Mucosa of descending colon (tissue), 3 donors: ENCODE data around the gene MFAP2. TPM values are rescaled to one million over a fixed set of nuclear protein-coding genes. Genes with fewer than 3 reads are reported as not detected.
A peak's percentile ranks its signal among the peaks of the same experiment; 100 is the strongest.
"Not testable (repeated sequence)": the region's sequence is repeated elsewhere in the genome, so short reads cannot be mapped to it uniquely, and the experiment has no call there.

Experiments used
- ATAC-seq: fragments of 200-7000 bp; cut with Tn5 transposase; one replicate; pipeline ENCODE4 v1.9.1; 2020; ENCODE audit warnings: mild to moderate bottlenecking, moderate library complexity
- DNase-seq, 3 donors: peaks; one replicate each; pipeline ENCODE4 v3.0.0-alpha.2; 2020
- H3K36me3 ChIP-seq: fragments of 200-600 bp; one replicate; pipeline ENCODE4 v1.8.0; 2021; ENCODE audit warnings: low read depth, mild to moderate bottlenecking
- H3K4me1 ChIP-seq: fragments of 200-600 bp; one replicate; pipeline ENCODE4 v1.8.0; 2021; ENCODE audit warnings: low read depth, mild to moderate bottlenecking
- H3K4me3 ChIP-seq: fragments of 200-600 bp; one replicate; pipeline ENCODE4 v1.8.0; 2021; ENCODE audit warnings: mild to moderate bottlenecking
- H3K9me3 ChIP-seq: fragments of 200-600 bp; one replicate; pipeline ENCODE4 v1.8.0; 2021; ENCODE audit warnings: mild to moderate bottlenecking
- intact Hi-C, 2 donors: fragments of 100-400 bp; cut with DNase I in 1 of 2; cut with micrococcal nuclease in 1 of 2; formaldehyde crosslinking; loops; one replicate each; pipeline versions ENCODE4 v1.11.0 to v1.11.1; 2022; cut with DNase I, micrococcal nuclease
- total RNA-seq, 3 donors: library from RNA; stranded (reverse); fragmentation: NEBNext Ultra II Directional in 2 of 3; extraction: Animal tissue kit (Norgen Biotek cat#: 25700) in 2 of 3; gene quantifications; one replicate each; pipeline versions ENCODE4 v1.2.1 to v1.2.4, GENCODE V29; 2021 to 2023
- TF ChIP-seq, protein P1 (sequence below): fragments of 200-600 bp; IDR thresholded peaks from one replicate; pipeline ENCODE4 v1.8.0; 2022; ENCODE audit warnings: antibody characterized with exemption, mild to moderate bottlenecking
- donor health status: DM: no; HTN: no; CAD: no; lungs with moderate emphysema.
- donor health status: DM: no; HTN: no; CAD: no.
- donor health status: DM: no; HTN: yes; CAD: no.

The MFAP2 gene
- total RNA-seq, 3 donors from 2014 or later = 2.4 to 6.3 (median 5.4) TPM

DNA sequence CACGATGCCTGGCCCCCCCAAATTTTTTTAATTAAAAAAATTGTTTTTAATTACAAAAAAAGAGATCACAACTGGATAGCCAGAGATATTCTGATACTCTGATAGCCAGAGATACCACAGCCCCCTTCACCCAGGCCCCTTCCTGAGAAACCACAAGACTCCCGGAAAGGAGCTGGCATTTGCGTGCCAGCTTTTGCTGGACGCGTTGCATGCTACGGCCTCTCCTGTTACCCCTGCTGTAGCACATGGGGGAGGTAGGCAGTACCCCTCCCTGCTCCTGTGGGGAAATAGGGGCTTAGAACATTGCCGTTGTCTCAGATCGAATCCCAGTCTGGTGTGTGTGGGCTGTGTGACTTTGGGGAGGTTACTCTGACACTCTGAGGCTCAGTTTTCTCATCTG is 22.7 kb downstream of the MFAP2 start:
- no peak for DNase-seq
- TF ChIP-seq, protein P1, sequence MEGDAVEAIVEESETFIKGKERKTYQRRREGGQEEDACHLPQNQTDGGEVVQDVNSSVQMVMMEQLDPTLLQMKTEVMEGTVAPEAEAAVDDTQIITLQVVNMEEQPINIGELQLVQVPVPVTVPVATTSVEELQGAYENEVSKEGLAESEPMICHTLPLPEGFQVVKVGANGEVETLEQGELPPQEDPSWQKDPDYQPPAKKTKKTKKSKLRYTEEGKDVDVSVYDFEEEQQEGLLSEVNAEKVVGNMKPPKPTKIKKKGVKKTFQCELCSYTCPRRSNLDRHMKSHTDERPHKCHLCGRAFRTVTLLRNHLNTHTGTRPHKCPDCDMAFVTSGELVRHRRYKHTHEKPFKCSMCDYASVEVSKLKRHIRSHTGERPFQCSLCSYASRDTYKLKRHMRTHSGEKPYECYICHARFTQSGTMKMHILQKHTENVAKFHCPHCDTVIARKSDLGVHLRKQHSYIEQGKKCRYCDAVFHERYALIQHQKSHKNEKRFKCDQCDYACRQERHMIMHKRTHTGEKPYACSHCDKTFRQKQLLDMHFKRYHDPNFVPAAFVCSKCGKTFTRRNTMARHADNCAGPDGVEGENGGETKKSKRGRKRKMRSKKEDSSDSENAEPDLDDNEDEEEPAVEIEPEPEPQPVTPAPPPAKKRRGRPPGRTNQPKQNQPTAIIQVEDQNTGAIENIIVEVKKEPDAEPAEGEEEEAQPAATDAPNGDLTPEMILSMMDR = no peak
- Histone ChIP-seq H3K9me3 (no peaks in the 10 kb centered on the region), H3K4me3 (no peak overlapping the region), H3K4me1 (no peaks in the 10 kb centered on the region), H3K36me3 (no peaks in the 10 kb centered on the region)
- ATAC-seq = no peak
- intact Hi-C loops = loop anchor here in 1 of 2 donors (10.0 kb wide), 1 partner anchor 87 kb away; no protein-coding TSS in a partner anchor

GRCh38 chr1:16956775-16957174 is 23.6 kb downstream of the MFAP2 start:
- Histone ChIP-seq H3K9me3 (no peaks in the 10 kb centered on the region), H3K36me3 (no peaks in the 10 kb centered on the region), H3K4me3 (no peak overlapping the region), H3K4me1 (no peaks in the 10 kb centered on the region)
- TF ChIP-seq, protein P1 = no peak
- ATAC-seq (no peak), DNase-seq (no peak)
- intact Hi-C loops = loop anchor here in 1 of 2 donors (10.0 kb wide), 1 partner anchor 88 kb away; no protein-coding TSS in a partner anchor

DNA sequence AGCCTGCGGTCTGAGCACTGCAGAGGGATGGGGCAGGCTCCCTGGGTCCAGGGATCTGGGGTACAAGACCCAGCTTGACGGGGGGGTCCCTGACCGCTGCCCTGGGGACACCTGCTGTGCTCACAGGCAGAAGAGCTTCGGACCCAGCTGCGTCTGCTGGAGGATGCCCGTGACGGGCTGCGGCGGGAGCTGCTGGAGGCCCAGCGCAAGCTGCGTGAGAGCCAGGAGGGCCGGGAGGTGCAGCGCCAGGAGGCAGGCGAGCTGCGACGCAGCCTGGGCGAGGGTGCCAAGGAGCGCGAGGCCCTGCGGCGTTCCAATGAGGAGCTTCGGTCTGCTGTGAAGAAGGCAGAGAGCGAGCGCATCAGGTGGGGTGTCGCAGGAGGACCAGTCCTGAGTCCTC is 25.2 kb downstream of the MFAP2 start:
- Histone ChIP-seq H3K9me3 (no peaks in the 10 kb centered on the region), H3K36me3 (no peaks in the 10 kb centered on the region), H3K4me3 (no peak overlapping the region), H3K4me1 (no peaks in the 10 kb centered on the region)
- intact Hi-C loops = loop anchor here in 1 of 2 donors (10.0 kb wide), 1 partner anchor 90 kb away; no protein-coding TSS in a partner anchor
- ATAC-seq = no peak
- TF ChIP-seq, protein P1 = no peak
- DNase-seq = no peak

DNA sequence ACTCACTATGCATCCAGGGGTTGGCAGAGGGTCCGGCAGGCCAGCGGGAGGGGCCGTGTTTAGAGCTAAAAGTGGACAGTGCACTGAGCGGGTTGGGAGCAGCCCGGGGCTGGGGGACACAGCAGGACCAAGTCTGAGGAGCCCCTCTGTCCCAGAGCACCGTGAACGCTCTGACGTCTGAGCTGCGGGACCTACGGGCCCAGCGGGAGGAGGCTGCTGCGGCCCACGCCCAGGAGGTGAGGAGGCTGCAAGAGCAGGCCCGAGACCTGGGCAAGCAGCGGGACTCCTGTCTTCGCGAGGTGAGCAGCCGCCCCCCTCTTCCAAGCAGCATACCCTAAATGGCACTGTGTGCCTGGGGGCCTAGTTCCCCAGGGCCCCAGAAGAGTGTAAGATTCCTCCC is 25.8 kb downstream of the MFAP2 start:
- no peaks in the 10 kb centered on the region for H3K4me1 ChIP-seq
- H3K36me3 ChIP-seq = no peaks in the 10 kb centered on the region
- TF ChIP-seq, protein P1 = no peak
- H3K9me3 ChIP-seq = no peaks in the 10 kb centered on the region
- ATAC-seq = no peak
- H3K4me3 ChIP-seq = no peak overlapping the region
- no peak for DNase-seq
- intact Hi-C loops = loop anchor here (5.0 to 10.0 kb wide), 2 partner anchors 90 to 93 kb away; no protein-coding TSS in a partner anchor

DNA sequence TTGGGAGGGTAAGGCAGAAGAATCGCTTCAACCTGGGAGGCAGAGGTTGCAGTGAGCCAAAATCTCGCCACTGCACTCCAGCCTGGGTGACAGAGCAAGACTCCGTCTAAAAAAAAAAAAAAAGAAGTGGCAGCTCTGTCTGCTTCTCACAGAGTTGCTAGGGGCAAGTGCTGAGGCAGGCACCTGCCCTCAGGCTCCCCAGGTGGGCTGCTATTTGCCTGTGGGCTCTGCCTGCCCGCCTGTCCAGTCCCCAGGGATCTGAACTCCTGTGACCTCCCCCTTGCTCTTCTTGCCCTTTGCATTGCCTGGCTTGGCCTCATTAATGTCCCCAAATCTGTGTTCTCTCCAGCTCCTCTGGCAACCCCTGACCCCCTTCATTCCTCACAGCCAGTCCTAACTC is 28.0 kb downstream of the MFAP2 start:
- not testable (repeated sequence) for H3K36me3 ChIP-seq, H3K4me3 ChIP-seq, H3K9me3 ChIP-seq, DNase-seq, ATAC-seq
- intact Hi-C loops = loop anchor here (5.0 to 10.0 kb wide), 2 partner anchors 92 to 95 kb away; no protein-coding TSS in a partner anchor
- peaks cover 10% of the 10 kb centered on the region for H3K4me1 ChIP-seq

- H3K9me3 ChIP-seq, H3K4me3 ChIP-seq, intact Hi-C loops, H3K36me3 ChIP-seq: not testable (repeated sequence)
- peak; percentile 63 for ATAC-seq
- H3K4me1 ChIP-seq = peaks cover 10% of the 10 kb centered on the region
- DNase-seq = peak in 2 of 3 donors; percentile 59 to 73
These were observed 31.4 kb downstream of the MFAP2 start for GRCh38 chr1:16949026-16949425.

DNA sequence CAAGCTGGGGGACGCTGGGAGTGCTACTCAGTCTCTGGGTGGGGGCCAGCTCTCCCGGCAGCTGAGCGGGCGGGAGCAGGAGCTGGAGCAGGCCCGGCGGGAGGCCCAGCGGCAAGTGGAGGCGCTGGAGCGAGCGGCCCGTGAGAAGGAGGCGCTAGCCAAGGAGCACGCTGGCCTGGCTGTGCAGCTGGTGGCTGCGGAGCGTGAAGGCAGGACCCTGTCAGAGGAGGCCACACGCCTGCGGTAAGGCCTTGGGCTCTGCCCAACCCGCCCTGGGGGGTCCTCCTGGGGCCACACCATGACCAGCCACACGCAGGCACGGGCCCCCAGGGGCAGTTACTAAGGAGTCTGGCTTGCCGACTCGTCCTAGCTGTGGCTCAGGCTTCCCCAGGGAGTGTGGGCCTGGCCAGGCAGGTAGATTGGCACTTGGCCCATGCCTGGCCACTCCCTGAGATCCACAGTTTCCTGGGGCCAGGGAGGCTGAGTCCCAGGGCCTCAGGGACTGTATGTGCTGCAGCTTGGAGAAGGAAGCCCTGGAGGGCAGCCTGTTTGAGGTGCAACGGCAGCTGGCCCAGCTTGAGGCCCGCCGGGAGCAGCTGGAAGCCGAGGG is 32.0 kb downstream of the MFAP2 start:
- intact Hi-C loops, H3K4me3 ChIP-seq, H3K36me3 ChIP-seq, H3K9me3 ChIP-seq: not testable (repeated sequence)
- peak; percentile 97 for ATAC-seq
- peaks cover 10% of the 10 kb centered on the region for H3K4me1 ChIP-seq
- peak; percentile 34 to 77 (median 75) for DNase-seq
